Astrocyte of the spinal cord (primary cell): ENCODE data around the gene OR2M5.

Experiments
- DNase-seq: peaks from one replicate; pipeline ENCODE4 v3.0.0; 2011; ENCODE audit warnings: low read depth, low spot score
- H3K4me3 ChIP-seq: 2 replicates; pipeline ENCODE4 v1.5.1; 2011; ENCODE audit warnings: low read depth, mild to moderate bottlenecking, low read length, moderate library complexity
- CTCF ChIP-seq: IDR thresholded peaks from 2 replicates; pipeline ENCODE4 v1.5.1; 2012; ENCODE audit warnings: low read depth, mild to moderate bottlenecking, low read length, inconsistent platforms
- in situ Hi-C: cut with HindIII; loops from 2 replicates; pipeline ENCODE4 v1.10.0; 2017; ENCODE audit warnings: low sequenced_read_pairs

Gene OR2M5

GRCh38 chr1:248144513-248145198 lies at the start of gene OR2M5:
OR2M5 (plus strand) TSS chr1:248145148; CDS start chr1:248145148, 0 bp downstream.
- in situ Hi-C loops: no loop called here
- H3K4me3 ChIP-seq: no peak within 1 kb of the TSS
- TF ChIP-seq CTCF: no peak
- DNase-seq: no peak

DNA sequence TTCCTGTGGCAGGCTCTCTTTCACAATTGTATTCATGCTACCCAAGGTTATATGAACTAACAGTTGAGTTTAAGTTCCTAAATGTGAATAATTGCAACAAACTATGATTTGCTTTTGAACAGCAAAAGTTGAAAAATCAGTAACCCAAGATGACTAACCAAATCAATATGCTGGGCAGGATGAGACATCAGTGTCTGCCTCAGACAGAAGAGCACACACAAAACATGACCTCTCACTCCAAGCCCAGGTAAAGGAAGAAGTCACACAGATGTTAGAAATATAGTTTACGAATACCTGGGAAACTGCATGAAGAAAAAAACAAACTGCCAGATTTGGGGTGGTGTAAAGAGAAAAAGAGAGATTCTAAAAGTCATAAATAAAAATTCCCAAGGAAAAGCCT lies 46.4 kb upstream of the OR2M5 start:
- DNase-seq: no peak
- no peak for TF ChIP-seq CTCF
- no peak overlapping the region for H3K4me3 ChIP-seq
- in situ Hi-C loops: no loop called here

- no peak for DNase-seq
- in situ Hi-C loops: no loop called here
- TF ChIP-seq CTCF: no peak
- H3K4me3 ChIP-seq: no peak overlapping the region
Observed at GRCh38 chr1:248102847-248103246, 42.1 kb upstream of the OR2M5 start.

DNA sequence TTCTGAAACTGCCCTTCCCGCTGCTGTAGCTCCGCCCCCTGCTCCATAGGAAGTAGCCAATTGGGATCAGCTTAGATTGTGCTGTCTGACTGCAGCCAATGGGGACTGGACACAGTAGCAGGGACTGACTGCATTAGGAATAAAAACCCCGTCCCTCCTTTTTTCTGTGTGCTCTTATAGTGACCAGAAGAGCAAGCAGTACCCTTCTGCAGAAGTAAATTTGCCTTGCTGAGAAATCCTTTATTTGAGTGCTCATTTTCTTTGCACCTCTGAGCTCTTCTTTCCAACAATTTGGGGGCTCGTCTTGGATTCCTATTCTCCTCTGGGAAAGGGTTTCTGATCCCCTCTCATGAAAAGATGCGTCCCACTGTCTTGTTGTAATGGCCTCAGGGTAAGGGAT lies 33.8 kb upstream of the OR2M5 start:
- in situ Hi-C loops: no loop called here
- DNase-seq: no peak
- no peak for TF ChIP-seq CTCF
- H3K4me3 ChIP-seq: no peak overlapping the region

- TF ChIP-seq CTCF: no peak
- H3K4me3 ChIP-seq: no peak overlapping the region
- DNase-seq: no peak
- in situ Hi-C loops: no loop called here
Observed at GRCh38 chr1:248114890-248115289, 30.1 kb upstream of the OR2M5 start.

- in situ Hi-C loops: no loop called here
- no peak for DNase-seq
- no peak for TF ChIP-seq CTCF
- no peak overlapping the region for H3K4me3 ChIP-seq
Observed at GRCh38 chr1:248127653-248128052, 17.3 kb upstream of the OR2M5 start.
